ENCODE data around the gene BIRC7. TPM values are rescaled to one million over a fixed set of nuclear protein-coding genes. Genes with fewer than 3 reads are reported as not detected.

BIRC7 gene
- total RNA-seq, 1 donor from 2014 or later, result 0.60 TPM

- DNase-seq (ENCODE audit: low spot score), result no peak
Measured at GRCh38 chr20:63225082-63225454, 10.6 kb upstream of the BIRC7 start.

GRCh38 chr20:63226042-63226943 lies 9.4 kb upstream of the BIRC7 start:
- DNase-seq (ENCODE audit: low spot score), result no peak

GRCh38 chr20:63227260-63227659 lies 8.4 kb upstream of the BIRC7 start:
- no peak for DNase-seq (ENCODE audit: low spot score)

- no peak for DNase-seq (ENCODE audit: low spot score)
Measured at GRCh38 chr20:63228806-63229205, 6.9 kb upstream of the BIRC7 start.

- no peak for DNase-seq (ENCODE audit: low spot score)
Measured at GRCh38 chr20:63230800-63231268, 4.9 kb upstream of the BIRC7 start.

- DNase-seq (ENCODE audit: low spot score), result no peak
Measured at GRCh38 chr20:63232235-63233060, 3.3 kb upstream of the BIRC7 start.

GRCh38 chr20:63233061-63233344 lies 2.7 kb upstream of the BIRC7 start:
- DNase-seq (ENCODE audit: low spot score), result no peak

- DNase-seq (ENCODE audit: low spot score), result no peak
Measured at GRCh38 chr20:63233924-63234323, 1.8 kb upstream of the BIRC7 start.

- DNase-seq (ENCODE audit: low spot score), result no peak
Measured at GRCh38 chr20:63234693-63235398, 859 bp upstream of the BIRC7 start.

GRCh38 chr20:63236116-63236837 lies 572 bp downstream of the BIRC7 start:
- DNase-seq (ENCODE audit: low spot score), result no peak

GRCh38 chr20:63238031-63238430 lies 2.3 kb downstream of the BIRC7 start:
- no peak for DNase-seq (ENCODE audit: low spot score)

GRCh38 chr20:63238514-63239125 lies 2.9 kb downstream of the BIRC7 start:
- no peak for DNase-seq (ENCODE audit: low spot score)

- no peak for DNase-seq (ENCODE audit: low spot score)
Measured at GRCh38 chr20:63239431-63239830, 3.7 kb downstream of the BIRC7 start.

GRCh38 chr20:63240004-63240403 lies 4.3 kb downstream of the BIRC7 start:
- DNase-seq (ENCODE audit: low spot score), result no peak

- no peak for DNase-seq (ENCODE audit: low spot score)
Measured at GRCh38 chr20:63241272-63241671, 5.6 kb downstream of the BIRC7 start.

- no peak for DNase-seq (ENCODE audit: low spot score)
Measured at GRCh38 chr20:63242736-63243135, 7.0 kb downstream of the BIRC7 start.

- DNase-seq (ENCODE audit: low spot score), result no peak
Measured at GRCh38 chr20:63243604-63244247, 8.0 kb downstream of the BIRC7 start.

GRCh38 chr20:63244468-63244867 lies 8.8 kb downstream of the BIRC7 start:
- no peak for DNase-seq (ENCODE audit: low spot score)

- DNase-seq (ENCODE audit: low spot score), result no peak
Measured at GRCh38 chr20:63246490-63247288, 11.0 kb downstream of the BIRC7 start.
